ENCODE results near the gene SLC35E2B.
A peak's percentile ranks its signal among the peaks of the same experiment; 100 is the strongest.
"Not testable (repeated sequence)": the region's sequence is repeated elsewhere in the genome, so short reads cannot be mapped to it uniquely, and the experiment has no call there.

Gene SLC35E2B

DNA sequence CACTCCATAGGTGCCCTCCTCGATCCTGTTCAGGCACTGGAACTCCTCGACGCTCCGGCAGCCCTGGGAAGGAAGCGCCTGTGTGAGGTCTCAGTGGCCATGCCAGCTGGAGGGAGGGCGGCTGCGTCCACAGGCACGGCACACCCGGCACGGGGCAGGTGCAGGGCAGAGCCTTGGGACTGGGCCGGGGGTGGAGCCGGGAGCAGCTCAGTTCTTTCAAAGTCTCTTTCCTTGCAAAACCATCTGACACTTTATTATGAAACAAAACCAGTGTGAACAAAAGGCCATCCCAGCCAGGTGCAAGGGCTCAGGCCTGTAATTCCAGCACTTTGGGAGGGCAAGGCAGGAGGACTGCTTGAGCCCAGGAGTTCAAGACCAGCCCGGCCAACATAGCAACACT, 54.1 kb downstream of the SLC35E2B start:
- DNase-seq (ENCODE audit: low read depth): not testable (repeated sequence)

DNA sequence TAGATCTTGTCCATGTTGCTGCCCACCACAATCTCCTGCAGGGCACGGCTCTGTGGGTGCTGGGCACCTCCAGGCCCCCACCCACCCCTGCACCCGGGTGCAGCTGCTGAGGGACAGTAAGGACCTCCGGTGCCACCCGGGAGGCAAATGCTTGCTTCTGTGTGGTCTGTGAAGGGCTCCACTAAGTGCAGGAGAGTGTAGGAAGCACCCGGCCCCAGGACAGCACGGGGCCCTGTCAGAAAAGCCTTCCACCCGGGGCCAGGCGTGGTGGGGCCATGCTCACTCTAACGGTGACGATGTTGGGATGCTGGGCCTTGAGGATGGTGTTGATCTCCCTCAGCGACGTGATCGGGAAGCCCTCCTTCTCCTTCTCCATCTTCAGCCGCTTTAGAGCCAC, 55.1 kb downstream of the SLC35E2B start:
- not testable (repeated sequence) for DNase-seq (ENCODE audit: low read depth)

DNA sequence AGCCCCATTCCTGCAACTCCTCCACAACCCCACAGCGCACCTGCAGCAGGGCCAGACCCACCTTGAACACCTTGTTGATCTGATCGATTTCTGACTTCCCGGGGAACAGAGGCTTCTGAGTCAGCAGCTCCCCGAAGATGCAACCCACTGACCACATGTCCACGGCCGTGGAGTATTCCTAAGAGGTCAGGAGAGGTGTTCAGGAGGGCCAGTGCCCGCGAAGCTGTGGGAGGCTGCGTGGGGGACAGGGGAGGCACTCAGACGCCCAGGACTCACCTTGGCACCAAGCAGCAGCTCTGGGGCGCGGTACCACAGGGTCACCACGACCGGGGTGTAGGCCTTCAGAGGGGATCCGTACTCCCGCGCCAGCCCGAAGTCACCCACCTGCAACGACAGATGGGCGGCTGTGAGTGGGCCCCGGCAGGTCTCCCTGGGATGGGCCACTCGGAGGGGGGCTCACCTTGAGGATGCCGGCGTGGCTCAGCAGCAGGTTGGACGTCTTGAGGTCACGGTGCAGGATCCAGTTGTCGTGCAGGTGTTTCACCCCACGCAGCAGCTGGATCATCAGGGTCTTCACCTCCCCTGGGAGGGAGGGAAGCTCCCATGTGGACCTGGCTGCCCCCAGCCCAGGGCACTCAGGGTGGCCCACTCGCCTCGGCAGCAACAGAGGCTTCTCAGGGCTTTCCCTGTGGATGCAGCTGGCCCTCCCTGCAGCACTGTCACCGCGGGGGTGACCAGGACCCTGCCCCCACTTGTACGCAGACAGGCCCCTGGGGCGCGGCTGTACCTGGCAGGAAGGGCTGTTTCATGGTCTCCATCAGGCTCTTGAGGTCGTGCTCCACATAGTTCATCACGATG, 55.7 kb downstream of the SLC35E2B start:
- not testable (repeated sequence) for DNase-seq (ENCODE audit: low read depth)

DNA sequence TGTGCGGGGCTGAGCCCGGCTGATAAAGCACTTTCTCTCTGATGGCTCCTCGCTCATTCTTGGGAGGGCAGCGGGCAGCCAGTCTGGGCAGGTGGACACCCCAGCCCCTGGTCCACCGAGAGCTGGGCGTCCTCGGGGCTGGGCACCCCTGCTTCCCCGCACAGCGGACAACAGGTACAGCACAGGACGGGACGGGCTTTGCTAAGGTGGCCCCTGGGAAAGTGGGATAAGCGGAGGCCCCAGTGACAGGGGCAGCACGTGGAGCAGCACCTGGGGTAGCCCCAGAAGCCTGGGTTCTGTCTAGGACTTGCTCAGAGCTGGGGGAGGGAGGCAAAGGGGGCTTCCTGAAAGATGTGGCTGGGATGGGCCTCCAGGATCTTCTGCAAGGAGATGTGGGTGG, 58.0 kb downstream of the SLC35E2B start:
- not testable (repeated sequence) for DNase-seq (ENCODE audit: low read depth)

DNA sequence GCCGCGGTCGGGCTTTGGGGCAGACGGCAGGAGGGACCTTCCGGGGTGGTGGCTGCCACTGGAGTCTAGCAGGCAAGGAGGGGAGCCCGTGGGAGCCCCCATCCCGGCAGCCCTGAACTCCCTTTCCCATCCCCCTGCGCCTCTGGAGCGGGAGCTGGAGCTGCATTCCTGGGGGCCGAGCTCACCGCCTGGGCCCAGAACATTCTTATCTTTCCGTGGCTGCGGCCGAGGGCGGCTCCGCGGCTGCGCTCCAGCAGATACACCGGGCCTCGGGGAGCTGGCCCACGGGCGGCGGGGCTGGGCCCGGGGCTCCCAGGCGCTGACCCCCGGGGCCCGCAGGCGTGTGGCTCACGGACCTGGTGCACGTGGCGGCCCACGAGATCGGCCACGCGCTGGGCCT, 59.2 kb downstream of the SLC35E2B start:
- not testable (repeated sequence) for DNase-seq (ENCODE audit: low read depth)

DNA sequence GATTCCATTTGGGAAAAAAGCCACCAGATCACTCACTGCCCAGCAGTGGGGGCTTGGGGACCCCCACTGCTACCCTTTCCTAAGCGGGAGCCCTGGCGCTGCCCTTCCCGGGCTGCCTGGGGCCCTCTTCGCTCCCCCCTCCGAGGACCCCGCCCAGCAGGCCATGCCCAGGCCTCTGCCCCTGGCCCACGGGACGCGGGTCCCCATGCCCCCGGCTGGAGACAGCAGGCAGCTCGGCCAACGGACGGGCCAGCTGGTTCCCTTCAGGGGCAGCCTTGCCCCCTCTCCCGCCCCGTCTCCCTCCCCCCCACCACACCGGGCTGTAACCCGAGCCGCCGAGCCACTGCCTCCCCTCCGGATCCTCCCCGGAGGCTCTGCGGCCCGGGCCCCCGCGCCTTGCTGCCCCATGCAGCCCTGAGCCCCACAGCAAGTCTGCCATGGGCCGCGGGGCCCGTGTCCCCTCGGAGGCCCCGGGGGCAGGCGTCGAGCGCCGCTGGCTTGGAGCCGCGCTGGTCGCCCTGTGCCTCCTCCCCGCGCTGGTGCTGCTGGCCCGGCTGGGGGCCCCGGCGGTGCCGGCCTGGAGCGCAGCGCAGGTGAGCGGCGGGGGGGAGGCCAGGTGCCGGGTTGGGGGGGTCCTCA, 60.7 kb downstream of the SLC35E2B start, which contains the start of gene MMP23B:
Gene MMP23B, plus strand, starts transcription at position 392 of the 639 bp plus-strand sequence. Its CDS starts 46 bp downstream, at position 438.
- DNase-seq (ENCODE audit: low read depth): no peak

DNA sequence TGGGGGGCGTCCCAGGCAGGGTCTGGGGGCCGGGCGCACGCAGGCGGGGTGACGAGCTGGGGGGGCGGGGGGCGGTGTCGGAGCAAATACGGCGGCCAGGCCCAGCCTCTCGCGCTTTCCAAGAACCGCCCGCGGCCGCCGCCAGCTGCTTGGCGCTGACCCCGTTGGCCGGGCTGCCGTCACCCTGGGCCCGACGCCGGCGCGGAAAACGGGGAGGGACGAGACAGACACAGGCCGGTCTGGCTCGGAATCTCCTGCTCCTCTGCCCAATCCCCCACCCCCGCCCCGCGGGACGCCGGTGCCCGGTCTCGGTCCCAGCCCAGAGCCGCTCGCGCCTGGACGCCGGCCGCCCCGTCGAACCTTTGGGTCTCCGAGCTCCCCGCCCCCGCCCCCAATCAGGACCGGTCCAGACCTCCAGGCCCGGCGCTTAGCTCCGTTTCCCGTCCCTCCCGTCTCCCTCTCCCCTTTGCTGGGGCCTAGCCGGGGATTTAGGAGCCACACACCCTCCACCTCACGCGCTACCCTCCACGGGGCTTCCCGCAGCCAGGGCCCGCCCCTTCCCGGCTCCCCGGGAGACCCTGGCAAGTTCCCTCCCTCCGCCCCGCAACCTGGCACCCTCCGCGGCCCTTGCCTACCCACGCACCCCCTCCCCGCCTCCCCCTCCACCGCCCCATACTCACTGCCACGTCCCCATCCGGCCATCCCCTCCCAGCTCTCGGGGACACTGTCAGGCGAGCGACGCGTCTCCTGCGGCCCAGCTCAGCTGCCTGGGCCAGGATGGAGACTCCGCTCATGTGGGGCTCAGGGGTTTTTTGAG, 61.4 kb downstream of the SLC35E2B start:
- no peak for DNase-seq (ENCODE audit: low read depth)

DNA sequence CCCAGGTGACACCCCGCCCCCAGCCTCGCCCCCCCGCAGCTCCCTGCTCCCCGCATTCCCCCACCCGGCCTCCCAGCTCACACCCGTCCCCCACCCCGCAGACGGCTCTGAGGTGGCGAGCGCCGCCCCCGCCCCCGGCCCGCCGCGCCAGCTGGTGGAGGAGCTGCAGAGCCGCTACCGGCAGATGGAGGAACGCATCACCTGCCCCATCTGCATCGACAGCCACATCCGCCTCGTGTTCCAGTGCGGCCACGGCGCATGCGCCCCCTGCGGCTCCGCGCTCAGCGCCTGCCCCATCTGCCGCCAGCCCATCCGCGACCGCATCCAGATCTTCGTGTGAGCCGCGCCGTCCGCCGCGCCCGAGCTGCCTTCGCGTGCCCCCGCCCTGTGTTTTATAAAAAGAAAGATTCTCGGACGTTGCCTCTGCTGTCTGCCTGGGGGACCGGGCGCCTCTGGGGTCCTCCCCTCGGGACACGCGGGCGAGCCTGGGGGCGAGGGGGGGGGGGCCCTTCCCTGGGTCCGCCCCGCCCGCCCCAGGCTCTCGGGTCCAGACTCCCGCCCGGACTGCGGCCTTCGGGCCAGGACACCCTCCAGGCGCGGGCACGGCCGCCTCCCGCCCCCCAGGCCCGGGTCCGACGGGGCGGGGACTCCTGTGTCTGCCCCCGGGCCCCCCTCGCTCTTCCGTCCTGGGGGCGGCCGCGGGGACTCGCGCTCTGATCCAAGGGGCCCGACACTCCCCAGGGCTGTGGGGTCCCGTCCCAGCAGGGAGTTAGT, 62.2 kb downstream of the SLC35E2B start:
- peak; percentile 88 for DNase-seq (ENCODE audit: low read depth)

DNA sequence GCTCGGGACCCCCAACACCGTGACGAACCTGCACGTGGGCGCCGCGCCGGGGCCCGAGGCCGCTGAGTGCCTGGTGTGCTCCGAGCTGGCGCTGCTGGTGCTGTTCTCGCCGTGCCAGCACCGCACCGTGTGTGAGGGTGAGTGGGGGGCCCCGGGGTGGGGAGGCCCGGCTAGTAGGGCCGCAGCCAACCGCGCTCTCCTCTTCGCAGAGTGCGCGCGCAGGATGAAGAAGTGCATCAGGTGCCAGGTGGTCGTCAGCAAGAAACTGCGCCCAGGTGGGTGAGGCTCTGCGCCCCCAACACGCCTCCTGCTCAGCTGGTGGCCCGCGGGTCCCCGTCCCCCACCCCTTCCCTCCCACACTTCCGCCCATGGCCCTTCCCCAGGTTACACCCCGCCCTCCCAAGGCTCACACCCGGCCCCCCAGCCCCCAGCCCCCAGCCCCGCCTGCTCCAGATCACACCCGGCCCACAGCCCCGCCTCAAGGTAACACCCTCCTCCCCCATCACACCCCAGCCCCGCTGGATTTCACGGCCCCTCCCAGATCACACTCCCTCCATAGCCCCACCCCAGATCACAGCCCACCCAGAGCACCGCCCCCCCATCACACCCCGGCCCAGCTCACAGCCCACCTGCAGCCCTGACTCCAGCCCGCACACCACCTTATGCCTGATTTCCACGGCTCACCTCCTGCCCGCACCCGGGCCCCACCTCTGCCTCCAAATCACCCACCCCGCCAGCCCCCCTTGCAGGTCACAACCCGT, 63.0 kb downstream of the SLC35E2B start:
- peak; percentile 64 for DNase-seq (ENCODE audit: low read depth)

DNA sequence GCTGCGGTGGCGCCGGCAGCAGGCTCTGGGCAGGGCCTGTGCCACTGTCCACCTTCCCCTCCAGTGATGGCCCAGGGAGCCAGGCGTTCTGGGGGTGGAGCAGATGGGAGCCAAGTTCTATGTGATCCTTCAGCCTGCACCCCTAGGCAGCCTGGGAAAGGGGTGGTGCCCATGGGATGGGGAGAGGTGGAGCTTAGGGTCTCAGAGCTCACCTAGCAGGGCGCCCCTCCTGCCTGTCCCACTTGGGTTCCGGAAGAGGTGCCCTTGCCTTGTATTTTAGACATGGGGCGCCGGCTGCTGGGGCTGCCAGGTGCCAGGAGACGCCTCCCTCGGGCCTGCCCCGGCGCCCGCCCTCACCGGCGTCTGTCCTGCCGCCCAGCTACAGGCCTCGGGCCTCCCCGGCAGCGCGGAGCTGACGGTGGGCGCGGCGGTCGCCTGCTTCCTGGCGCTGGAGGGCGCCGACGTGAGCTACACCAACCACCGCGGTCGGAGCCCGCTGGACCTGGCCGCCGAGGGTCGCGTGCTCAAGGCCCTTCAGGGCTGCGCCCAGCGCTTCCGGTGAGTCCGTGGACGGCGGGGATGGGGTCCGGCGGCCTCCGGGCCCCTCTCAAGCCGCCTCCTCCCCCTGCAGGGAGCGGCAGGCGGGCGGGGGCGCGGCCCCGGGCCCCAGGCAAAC, 63.7 kb downstream of the SLC35E2B start:
- DNase-seq (ENCODE audit: low read depth): no peak

DNA sequence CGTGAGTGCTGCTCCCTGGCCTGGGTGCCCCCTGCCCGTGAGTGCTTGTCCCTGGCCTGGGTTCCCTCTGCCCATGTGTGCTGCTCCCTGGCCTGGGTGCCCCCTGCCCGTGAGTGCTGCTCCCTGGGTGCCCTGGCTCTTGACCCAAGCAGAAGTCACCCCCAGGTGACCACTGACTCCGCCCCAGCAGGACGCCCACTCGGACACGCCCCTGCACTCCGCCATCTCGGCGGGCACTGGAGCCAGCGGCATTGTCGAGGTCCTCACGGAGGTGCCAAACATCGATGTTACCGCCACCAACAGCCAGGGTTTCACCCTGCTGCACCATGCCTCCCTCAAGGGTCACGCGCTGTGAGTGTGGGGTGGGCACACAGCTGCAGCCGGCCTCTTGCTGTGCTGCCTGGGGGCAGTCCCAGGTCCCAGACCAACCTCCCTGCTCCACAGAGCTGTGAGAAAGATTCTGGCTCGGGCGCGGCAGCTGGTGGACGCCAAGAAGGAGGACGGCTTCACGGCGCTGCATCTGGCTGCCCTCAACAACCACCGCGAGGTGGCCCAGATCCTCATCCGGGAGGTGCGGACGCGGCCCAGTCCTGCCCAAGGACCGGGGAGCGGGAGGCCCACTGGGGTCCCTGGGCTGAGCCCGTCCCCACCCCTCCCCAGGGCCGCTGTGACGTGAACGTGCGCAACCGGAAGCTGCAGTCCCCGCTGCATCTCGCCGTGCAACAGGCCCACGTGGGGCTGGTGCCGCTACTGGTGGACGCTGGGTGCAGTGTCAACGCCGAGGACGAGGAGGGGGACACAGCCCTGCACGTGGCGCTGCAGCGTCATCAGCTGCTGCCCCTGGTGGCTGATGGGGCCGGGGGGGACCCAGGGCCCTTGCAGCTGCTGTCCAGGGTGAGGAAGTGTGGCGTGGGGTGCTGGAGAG, 64.5 kb downstream of the SLC35E2B start:
- DNase-seq (ENCODE audit: low read depth): no peak

DNA sequence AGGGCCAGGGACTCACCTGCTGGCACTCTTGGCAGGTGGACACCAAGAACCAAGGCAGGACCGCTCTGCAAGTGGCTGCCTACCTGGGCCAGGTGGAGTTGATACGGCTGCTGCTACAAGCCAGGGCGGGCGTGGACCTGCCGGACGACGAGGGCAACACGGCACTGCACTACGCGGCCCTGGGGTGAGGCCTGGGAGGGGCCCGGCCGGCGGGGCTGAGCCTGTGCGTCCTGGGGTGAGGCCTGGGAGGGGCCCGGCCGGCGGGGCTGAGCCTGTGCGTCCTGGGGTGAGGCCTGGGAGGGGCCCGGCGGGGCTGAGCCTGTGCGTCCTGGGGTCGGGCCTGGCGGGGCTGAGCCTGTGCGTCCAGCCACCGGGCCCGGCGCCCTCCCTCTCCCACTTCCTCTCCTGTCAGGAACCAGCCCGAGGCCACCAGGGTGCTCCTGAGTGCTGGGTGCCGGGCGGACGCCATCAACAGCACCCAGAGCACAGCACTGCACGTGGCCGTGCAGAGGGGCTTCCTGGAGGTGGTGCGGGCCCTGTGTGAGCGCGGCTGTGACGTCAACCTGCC, 65.2 kb downstream of the SLC35E2B start:
- no peak for DNase-seq (ENCODE audit: low read depth)

DNA sequence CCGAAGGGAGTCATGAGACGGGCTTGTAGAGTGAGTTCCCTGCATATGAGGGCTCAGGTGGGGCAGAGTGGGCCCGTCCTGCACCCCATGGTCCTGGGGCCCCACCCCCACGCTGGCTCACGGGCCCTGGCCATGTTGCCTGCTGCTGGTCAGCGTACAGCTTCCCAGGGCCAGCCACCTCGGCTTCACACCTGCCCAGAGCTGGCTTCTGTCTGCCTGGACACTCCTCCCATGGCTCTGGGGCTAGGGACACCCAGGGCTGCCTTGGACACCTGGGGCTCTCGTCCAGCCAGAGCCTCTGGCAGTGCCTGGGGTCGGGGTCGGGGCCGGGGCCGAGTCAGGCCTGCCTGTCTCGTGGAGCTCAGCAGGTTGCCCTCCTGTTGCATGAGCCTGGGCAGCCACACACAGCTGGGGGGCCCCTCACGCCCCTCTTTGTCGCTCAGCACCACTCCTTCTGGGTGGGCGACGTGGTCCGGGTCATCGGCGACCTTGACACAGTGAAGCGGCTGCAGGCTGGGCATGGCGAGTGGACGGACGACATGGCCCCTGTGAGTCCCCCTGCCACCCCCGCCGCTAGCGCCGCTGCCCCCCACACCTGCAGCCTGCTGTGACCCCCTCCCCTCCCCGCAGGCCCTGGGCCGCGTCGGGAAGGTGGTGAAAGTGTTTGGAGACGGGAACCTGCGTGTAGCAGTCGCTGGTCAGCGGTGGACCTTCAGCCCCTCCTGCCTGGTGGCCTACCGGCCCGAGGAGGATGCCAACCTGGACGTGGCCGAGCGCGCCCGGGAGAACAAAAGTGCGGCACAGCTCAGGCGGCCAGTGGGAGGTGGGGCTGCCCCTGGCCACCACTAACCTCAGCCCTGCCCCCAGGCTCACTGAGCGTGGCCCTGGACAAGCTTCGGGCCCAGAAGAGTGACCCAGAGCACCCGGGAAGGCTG, 66.1 kb downstream of the SLC35E2B start:
- no peak for DNase-seq (ENCODE audit: low read depth)

DNA sequence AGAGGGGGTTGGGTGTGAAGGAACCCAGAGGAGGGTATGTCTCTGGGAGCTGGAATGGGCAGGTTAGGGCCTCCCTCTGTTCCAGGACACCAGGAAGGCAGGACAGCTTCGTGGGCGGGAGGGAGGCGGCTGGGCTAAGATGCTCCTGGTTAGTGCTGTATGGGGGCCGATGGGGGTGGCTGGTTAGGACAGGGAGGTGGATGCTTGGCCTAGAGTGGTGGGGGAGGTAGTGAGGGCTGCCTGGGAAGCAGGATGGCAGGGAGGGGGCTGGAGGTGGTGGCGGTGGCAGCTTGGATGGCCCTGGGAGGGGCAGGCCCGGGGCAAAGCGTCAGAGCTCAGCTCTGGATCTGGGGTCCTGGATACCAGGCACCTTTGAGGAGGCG, 66.8 kb downstream of the SLC35E2B start:
- no peak for DNase-seq (ENCODE audit: low read depth)

DNA sequence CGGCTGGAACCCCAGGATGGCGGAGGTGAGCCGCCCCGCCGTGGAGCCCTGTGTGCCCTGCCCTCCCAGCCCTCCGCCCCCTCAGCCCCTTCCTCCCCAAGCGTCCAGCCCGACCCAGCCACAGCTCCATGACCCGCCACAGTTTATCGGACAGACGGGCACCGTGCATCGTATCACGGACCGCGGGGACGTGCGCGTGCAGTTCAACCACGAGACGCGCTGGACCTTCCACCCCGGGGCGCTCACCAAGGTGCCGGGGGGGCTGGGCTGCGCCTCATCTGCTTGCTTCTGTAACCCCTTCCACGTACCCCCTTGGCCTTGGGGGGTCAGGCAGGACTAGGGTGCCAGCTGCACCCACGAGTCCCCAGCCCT, 67.2 kb downstream of the SLC35E2B start:
- DNase-seq (ENCODE audit: low read depth): no peak

DNA sequence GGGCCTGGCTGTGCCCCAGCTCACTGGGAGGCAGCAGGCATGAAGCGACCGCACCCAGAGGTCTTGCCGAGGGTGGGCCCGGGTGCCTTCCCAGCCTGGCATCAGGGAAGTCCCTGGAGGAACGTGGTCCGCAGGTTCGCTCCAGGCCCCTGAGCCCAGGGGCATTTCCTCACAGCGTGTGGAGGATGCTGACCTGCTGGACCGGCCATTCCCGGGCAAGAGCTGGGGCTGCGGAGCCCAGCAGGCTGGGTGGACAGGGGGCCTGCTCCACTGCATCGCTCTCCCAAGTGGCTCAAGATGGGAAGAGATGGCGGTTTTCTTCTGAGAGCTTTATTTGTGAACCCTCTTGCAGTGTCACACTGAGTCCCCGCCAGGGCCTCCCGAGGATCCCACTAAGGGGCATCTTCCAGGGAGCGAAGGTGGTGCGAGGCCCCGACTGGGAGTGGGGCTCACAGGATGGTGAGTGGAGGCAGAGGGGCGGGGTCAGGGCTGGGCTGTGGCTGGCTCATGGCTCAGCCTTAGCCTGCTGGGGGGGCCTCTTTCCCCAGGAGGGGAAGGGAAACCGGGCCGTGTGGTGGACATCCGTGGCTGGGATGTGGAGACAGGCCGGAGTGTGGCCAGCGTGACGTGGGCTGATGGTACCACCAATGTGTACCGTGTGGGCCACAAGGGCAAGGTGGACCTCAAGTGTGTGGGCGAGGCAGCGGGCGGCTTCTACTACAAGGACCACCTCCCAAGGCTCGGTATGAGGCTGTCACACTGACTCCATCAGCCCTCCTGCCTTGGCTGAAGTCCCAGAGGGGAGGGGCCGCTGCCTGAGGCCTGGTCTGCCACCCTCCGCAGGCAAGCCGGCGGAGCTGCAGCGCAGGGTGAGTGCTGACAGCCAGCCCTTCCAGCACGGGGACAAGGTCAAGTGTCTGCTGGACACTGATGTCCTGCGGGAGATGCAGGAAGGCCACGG, 67.9 kb downstream of the SLC35E2B start:
- no peak for DNase-seq (ENCODE audit: low read depth)

Measured in stimulated activated CD8-positive, alpha-beta memory T cell treated with anti-CD3 and anti-CD28 coated beads, Interleukin-12 subunit alpha, Interleukin-12 subunit beta, amount 100 ng/mL, for 1 hour (primary cell).